ENCODE data around the gene SCFD2.

SCFD2 gene

GRCh38 chr4:53016099-53016820 is 349.6 kb downstream of the SCFD2 start:
- Histone ChIP-seq H3K4me1 (ENCODE audit: insufficient read depth, insufficient read length) (no peaks in the 10 kb centered on the region), H3K36me3 (ENCODE audit: insufficient read depth, insufficient read length, low read length) (no peaks in the 10 kb centered on the region), H3K27me3 (ENCODE audit: insufficient read depth, insufficient read length) (no peaks in the 10 kb centered on the region), H3K4me3 (ENCODE audit: insufficient read length, low read depth) (no peak overlapping the region), H3K9ac (ENCODE audit: insufficient read length, low read depth) (no peak overlapping the region), H3K9me3 (ENCODE audit: insufficient read depth, low read length) (no peaks in the 10 kb centered on the region)
- DNase-seq (ENCODE audit: low read depth, low spot score) = no peak
- TF ChIP-seq ZNF274 (IDR thresholded peaks at IDR 0.05; ENCODE audit: low read depth, low read length) (no peak), YY1 (IDR thresholded peaks at IDR 0.05; ENCODE audit: insufficient read depth, insufficient read length) (no peak), SUZ12 (IDR thresholded peaks at IDR 0.05; ENCODE audit: extremely low read depth, insufficient read depth, insufficient read length) (no peak)

GRCh38 chr4:53015681-53016080 is 350.2 kb downstream of the SCFD2 start:
- Histone ChIP-seq H3K9ac (ENCODE audit: insufficient read length, low read depth) (no peak overlapping the region), H3K9me3 (ENCODE audit: insufficient read depth, low read length) (no peaks in the 10 kb centered on the region), H3K27me3 (ENCODE audit: insufficient read depth, insufficient read length) (no peaks in the 10 kb centered on the region), H3K36me3 (ENCODE audit: insufficient read depth, insufficient read length, low read length) (no peaks in the 10 kb centered on the region), H3K4me3 (ENCODE audit: insufficient read length, low read depth) (no peak overlapping the region), H3K4me1 (ENCODE audit: insufficient read depth, insufficient read length) (no peaks in the 10 kb centered on the region)
- DNase-seq (ENCODE audit: low read depth, low spot score) = peak; percentile 13
- TF ChIP-seq YY1 (IDR thresholded peaks at IDR 0.05; ENCODE audit: insufficient read depth, insufficient read length) = no peak
- no peak for TF ChIP-seq SUZ12 (IDR thresholded peaks at IDR 0.05; ENCODE audit: extremely low read depth, insufficient read depth, insufficient read length)
- no peak for TF ChIP-seq ZNF274 (IDR thresholded peaks at IDR 0.05; ENCODE audit: low read depth, low read length)

DNA sequence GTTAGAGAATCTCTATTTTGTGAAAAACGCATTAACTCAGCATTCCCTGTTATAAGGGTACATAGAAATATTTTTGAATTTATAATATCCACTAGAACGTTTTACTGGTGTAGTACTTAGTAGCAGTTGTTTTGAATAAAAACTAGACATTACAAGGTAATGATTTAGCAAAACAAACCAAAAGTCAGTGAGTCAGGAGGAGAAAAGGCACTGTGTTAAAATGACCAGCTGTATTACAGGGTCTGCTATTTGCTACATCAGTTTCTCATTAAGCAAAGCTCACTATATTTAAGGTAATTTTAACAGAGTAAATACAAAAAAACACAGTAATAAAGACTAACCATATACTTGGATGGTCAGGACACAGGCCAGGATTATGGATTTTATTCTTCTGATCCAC is 351.0 kb downstream of the SCFD2 start:
- H3K27me3 ChIP-seq (ENCODE audit: insufficient read depth, insufficient read length) = no peaks in the 10 kb centered on the region
- H3K9ac ChIP-seq (ENCODE audit: insufficient read length, low read depth) = no peak overlapping the region
- no peaks in the 10 kb centered on the region for H3K4me1 ChIP-seq (ENCODE audit: insufficient read depth, insufficient read length)
- H3K36me3 ChIP-seq (ENCODE audit: insufficient read depth, insufficient read length, low read length) = no peaks in the 10 kb centered on the region
- no peak for DNase-seq (ENCODE audit: low read depth, low spot score)
- no peaks in the 10 kb centered on the region for H3K9me3 ChIP-seq (ENCODE audit: insufficient read depth, low read length)
- TF ChIP-seq SUZ12 (IDR thresholded peaks at IDR 0.05; ENCODE audit: extremely low read depth, insufficient read depth, insufficient read length) (no peak), ZNF274 (IDR thresholded peaks at IDR 0.05; ENCODE audit: low read depth, low read length) (no peak), YY1 (IDR thresholded peaks at IDR 0.05; ENCODE audit: insufficient read depth, insufficient read length) (no peak)
- no peak overlapping the region for H3K4me3 ChIP-seq (ENCODE audit: insufficient read length, low read depth)

GRCh38 chr4:53013873-53014775 is 351.7 kb downstream of the SCFD2 start:
- no peaks in the 10 kb centered on the region for H3K36me3 ChIP-seq (ENCODE audit: insufficient read depth, insufficient read length, low read length)
- no peaks in the 10 kb centered on the region for H3K27me3 ChIP-seq (ENCODE audit: insufficient read depth, insufficient read length)
- H3K4me1 ChIP-seq (ENCODE audit: insufficient read depth, insufficient read length) = no peaks in the 10 kb centered on the region
- H3K9me3 ChIP-seq (ENCODE audit: insufficient read depth, low read length) = no peaks in the 10 kb centered on the region
- no peak overlapping the region for H3K9ac ChIP-seq (ENCODE audit: insufficient read length, low read depth)
- TF ChIP-seq ZNF274 (IDR thresholded peaks at IDR 0.05; ENCODE audit: low read depth, low read length) (no peak), SUZ12 (IDR thresholded peaks at IDR 0.05; ENCODE audit: extremely low read depth, insufficient read depth, insufficient read length) (no peak), YY1 (IDR thresholded peaks at IDR 0.05; ENCODE audit: insufficient read depth, insufficient read length) (no peak)
- no peak overlapping the region for H3K4me3 ChIP-seq (ENCODE audit: insufficient read length, low read depth)
- no peak for DNase-seq (ENCODE audit: low read depth, low spot score)

GRCh38 chr4:53012738-53013137 is 353.1 kb downstream of the SCFD2 start:
- Histone ChIP-seq H3K9me3 (ENCODE audit: insufficient read depth, low read length) (no peaks in the 10 kb centered on the region), H3K9ac (ENCODE audit: insufficient read length, low read depth) (no peak overlapping the region), H3K4me1 (ENCODE audit: insufficient read depth, insufficient read length) (no peaks in the 10 kb centered on the region), H3K4me3 (ENCODE audit: insufficient read length, low read depth) (no peak overlapping the region), H3K27me3 (ENCODE audit: insufficient read depth, insufficient read length) (no peaks in the 10 kb centered on the region), H3K36me3 (ENCODE audit: insufficient read depth, insufficient read length, low read length) (no peaks in the 10 kb centered on the region)
- TF ChIP-seq YY1 (IDR thresholded peaks at IDR 0.05; ENCODE audit: insufficient read depth, insufficient read length) (no peak), SUZ12 (IDR thresholded peaks at IDR 0.05; ENCODE audit: extremely low read depth, insufficient read depth, insufficient read length) (no peak), ZNF274 (IDR thresholded peaks at IDR 0.05; ENCODE audit: low read depth, low read length) (no peak)
- DNase-seq (ENCODE audit: low read depth, low spot score) = no peak

DNA sequence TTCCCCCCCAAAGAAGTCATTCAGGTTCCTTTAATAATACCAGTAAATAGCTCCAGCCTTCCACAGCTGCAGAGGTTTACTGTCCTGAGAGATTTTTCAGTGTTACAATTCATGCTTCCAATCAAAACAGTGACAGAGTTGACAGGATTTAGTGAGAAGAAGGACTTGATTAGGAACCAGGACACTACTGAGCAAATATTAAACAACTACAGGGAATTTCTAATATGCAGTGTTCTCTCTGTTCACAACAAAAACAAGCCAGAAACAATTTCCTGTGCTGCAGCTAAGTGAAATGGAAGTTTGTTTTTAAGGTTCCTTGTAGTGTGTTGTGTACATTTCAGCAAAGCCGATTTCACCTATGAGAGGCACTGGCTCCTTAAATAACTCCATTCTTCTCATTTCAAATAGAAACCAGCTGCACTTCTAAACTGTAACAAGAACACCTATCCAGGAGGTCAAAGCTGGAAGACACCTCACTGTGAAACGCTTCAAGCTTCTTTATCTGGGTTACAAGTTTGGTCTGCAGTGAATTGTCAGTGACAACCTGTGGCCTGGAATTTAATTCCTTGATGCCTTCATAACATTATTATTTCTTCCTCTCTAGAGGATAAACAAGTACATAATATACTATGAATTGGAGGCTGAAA is 354.5 kb downstream of the SCFD2 start:
- Histone ChIP-seq H3K9me3 (ENCODE audit: insufficient read depth, low read length) (no peaks in the 10 kb centered on the region), H3K4me3 (ENCODE audit: insufficient read length, low read depth) (no peak overlapping the region), H3K36me3 (ENCODE audit: insufficient read depth, insufficient read length, low read length) (no peaks in the 10 kb centered on the region), H3K4me1 (ENCODE audit: insufficient read depth, insufficient read length) (no peaks in the 10 kb centered on the region), H3K9ac (ENCODE audit: insufficient read length, low read depth) (no peak overlapping the region), H3K27me3 (ENCODE audit: insufficient read depth, insufficient read length) (no peaks in the 10 kb centered on the region)
- TF ChIP-seq YY1 (IDR thresholded peaks at IDR 0.05; ENCODE audit: insufficient read depth, insufficient read length) = no peak
- no peak for DNase-seq (ENCODE audit: low read depth, low spot score)

- Histone ChIP-seq H3K9ac (ENCODE audit: insufficient read length, low read depth) (no peak overlapping the region), H3K9me3 (ENCODE audit: insufficient read depth, low read length) (no peaks in the 10 kb centered on the region), H3K27me3 (ENCODE audit: insufficient read depth, insufficient read length) (no peaks in the 10 kb centered on the region), H3K36me3 (ENCODE audit: insufficient read depth, insufficient read length, low read length) (no peaks in the 10 kb centered on the region), H3K4me1 (ENCODE audit: insufficient read depth, insufficient read length) (no peaks in the 10 kb centered on the region), H3K4me3 (ENCODE audit: insufficient read length, low read depth) (no peak overlapping the region)
- no peak for DNase-seq (ENCODE audit: low read depth, low spot score)
- TF ChIP-seq ZNF274 (IDR thresholded peaks at IDR 0.05; ENCODE audit: low read depth, low read length) (no peak), YY1 (IDR thresholded peaks at IDR 0.05; ENCODE audit: insufficient read depth, insufficient read length) (no peak), SUZ12 (IDR thresholded peaks at IDR 0.05; ENCODE audit: extremely low read depth, insufficient read depth, insufficient read length) (no peak)
These were observed 355.5 kb downstream of the SCFD2 start for GRCh38 chr4:53010318-53010717.
